AML-193 (cell line): Measurements from ENCODE around the gene FGF14.

ENCODE experiments used
- DNase-seq, 2 experiments: peaks; one replicate each; lab custom pipeline; 2025; lab: John Stamatoyannopoulos, UW

FGF14 gene

GRCh38 chr13:101661839-101662238, 740.0 kb downstream of the FGF14 start:
- no peak for DNase-seq
